GM12874 (cell line): ENCODE data around the gene TIRAP.

Experiments
- CTCF ChIP-seq: IDR thresholded peaks from 2 replicates; pipeline ENCODE4 v1.5.1; 2011; ENCODE audit warnings: low read depth, mild to moderate bottlenecking, control low read depth, low read length, moderate library complexity; ENCODE audit not compliant: insufficient read depth

TIRAP gene

GRCh38 chr11:126277322-126277721, 5.6 kb upstream of the TIRAP start:
- no peak for TF ChIP-seq CTCF

- TF ChIP-seq CTCF: no peak
Observed at GRCh38 chr11:126277780-126278179, 5.1 kb upstream of the TIRAP start.

GRCh38 chr11:126279191-126279590, 3.7 kb upstream of the TIRAP start:
- no peak for TF ChIP-seq CTCF

GRCh38 chr11:126280595-126280994, 2.3 kb upstream of the TIRAP start:
- TF ChIP-seq CTCF: no peak

GRCh38 chr11:126281245-126281644, 1.6 kb upstream of the TIRAP start:
- TF ChIP-seq CTCF: no peak

GRCh38 chr11:126281666-126282175, 1.2 kb upstream of the TIRAP start:
- TF ChIP-seq CTCF: no peak

DNA sequence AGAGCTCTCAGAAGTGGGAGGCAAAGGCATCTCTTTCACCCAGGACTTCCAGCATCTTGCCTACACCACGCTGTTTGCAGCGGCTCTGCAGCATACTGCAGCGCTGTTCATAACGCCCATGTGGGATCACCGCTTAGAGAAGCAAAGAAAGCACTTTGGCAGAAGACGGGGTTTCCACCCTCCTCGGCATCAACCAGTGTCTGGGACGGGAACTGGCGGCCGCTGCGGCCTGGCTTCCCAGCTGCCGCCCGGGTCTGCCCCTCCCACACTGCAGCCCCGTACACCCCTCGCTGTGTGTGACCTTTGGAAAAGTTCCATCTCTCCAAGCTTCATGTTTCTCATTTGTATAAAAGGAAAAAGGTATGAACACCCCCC, 545 bp upstream of the TIRAP start:
- no peak for TF ChIP-seq CTCF

DNA sequence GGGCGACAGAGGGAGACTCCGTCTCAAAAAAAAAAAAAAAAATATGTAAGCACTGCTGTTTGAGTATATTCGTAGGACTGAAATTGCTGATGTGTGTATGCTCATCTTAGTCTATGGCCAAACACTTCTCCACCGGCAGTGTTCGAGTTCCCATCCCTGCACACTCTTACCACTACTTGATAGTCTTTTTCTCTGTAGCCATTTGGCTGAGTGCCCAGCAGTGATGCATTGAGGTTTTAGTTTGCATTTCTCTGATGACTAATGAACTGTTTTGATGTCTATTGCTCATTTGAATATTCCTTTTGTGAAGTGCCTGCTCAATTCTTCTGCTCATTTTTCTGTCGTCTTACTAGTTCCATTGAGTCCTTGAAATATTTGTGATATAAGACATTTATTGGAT, 1.9 kb downstream of the TIRAP start:
- TF ChIP-seq CTCF: no peak
